IMR-90 (cell line): Measurements from ENCODE around the gene RGL4. TPM values are rescaled to one million over a fixed set of nuclear protein-coding genes. Genes with fewer than 3 reads are reported as not detected.
A peak's percentile ranks its signal among the peaks of the same experiment; 100 is the strongest.

Experiments used
- ATAC-seq: fragments of 200-7000 bp; cut with Tn5 transposase; 2 replicates; pipeline ENCODE4 v1.9.1; 2020; ENCODE audit warnings: low read depth, mild to moderate bottlenecking, moderate library complexity
- BruUV-seq: library from RNA; stranded (reverse); fragments of 400-500 nt; replicated peaks from 2 replicates; lab custom pipeline; 2021; lab: Mats Ljungman, UMichigan
- CTCF ChIA-PET: fragments of 300-600 bp; formaldehyde crosslinking; extraction: SDS; loops from one replicate; lab custom pipeline; 2021; ENCODE audit warnings: antibody characterized with exemption; lab: Yijun Ruan, JAX
- POLR2A ChIA-PET: fragments of 300-600 bp; sonication (Branson Sonifier 250); formaldehyde crosslinking; loops from one replicate; lab custom pipeline; 2022; ENCODE audit warnings: antibody characterized with exemption; ENCODE audit not compliant: unreplicated experiment; lab: Charles Lee
- DNase-seq: peaks from one replicate; pipeline ENCODE4 v3.0.0; 2013
- H2AFZ ChIP-seq: replicated peaks from 2 replicates; pipeline ENCODE3; 2013; ENCODE audit warnings: low read length, mild to moderate bottlenecking; ENCODE audit not compliant: poor library complexity
- H2AK5ac ChIP-seq: 2 replicates; pipeline ENCODE4 v1.6.1; 2013; ENCODE audit warnings: low read depth, low read length, inconsistent platforms
- H2AK9ac ChIP-seq: replicated peaks from 2 replicates; pipeline ENCODE3; 2013; ENCODE audit warnings: mild to moderate bottlenecking, low read depth, low read length, moderate library complexity; ENCODE audit not compliant: poor library complexity
- H2BK120ac ChIP-seq: 2 replicates; pipeline ENCODE4 v1.6.1; 2013; ENCODE audit warnings: low read depth, low read length, inconsistent platforms
- H2BK15ac ChIP-seq: 3 replicates; pipeline ENCODE4 v1.6.1; 2013; ENCODE audit warnings: low read depth, low read length, inconsistent platforms
- H2BK20ac ChIP-seq: 2 replicates; pipeline ENCODE4 v1.6.1; 2013; ENCODE audit warnings: low read depth, mild to moderate bottlenecking, inconsistent platforms, low read length, moderate library complexity
- H2BK5ac ChIP-seq: 2 replicates; pipeline ENCODE4 v1.6.1; 2013; ENCODE audit warnings: mild to moderate bottlenecking, low read depth, low read length, inconsistent platforms; ENCODE audit not compliant: poor library complexity, severe bottlenecking
- H3K14ac ChIP-seq: replicated peaks from 2 replicates; pipeline ENCODE4 v1.6.1; 2013; ENCODE audit warnings: low read depth, low read length, inconsistent platforms
- H3K18ac ChIP-seq: 2 replicates; pipeline ENCODE4 v1.6.1; 2013; ENCODE audit warnings: low read depth, low read length, control low read depth
- H3K23ac ChIP-seq: 2 replicates; pipeline ENCODE4 v1.6.1; 2013; ENCODE audit warnings: low read depth, low read length, inconsistent platforms
- H3K27ac ChIP-seq: 2 replicates; pipeline ENCODE4 v1.5.1; 2013; ENCODE audit warnings: mild to moderate bottlenecking, control low read depth, low read length; ENCODE audit not compliant: insufficient read depth
- H3K27me3 ChIP-seq: 2 replicates; pipeline ENCODE4 v1.6.1; 2013; ENCODE audit warnings: low read length; ENCODE audit not compliant: control insufficient read depth, insufficient read depth
- H3K36me3 ChIP-seq: 2 replicates; pipeline ENCODE4 v1.6.1; 2013; ENCODE audit warnings: low read length, mixed read lengths; ENCODE audit not compliant: control insufficient read depth, insufficient read depth
- H3K4ac ChIP-seq: 2 replicates; pipeline ENCODE4 v1.6.1; 2013; ENCODE audit warnings: low read depth, low read length, inconsistent platforms
- H3K4me1 ChIP-seq: 2 replicates; pipeline ENCODE4 v1.6.1; 2013; ENCODE audit warnings: low read length, mixed read lengths; ENCODE audit not compliant: control insufficient read depth, insufficient read depth
- H3K4me2 ChIP-seq: 2 replicates; pipeline ENCODE4 v1.6.1; 2013; ENCODE audit warnings: low read depth, mild to moderate bottlenecking, control low read depth, low read length, moderate library complexity
- H3K4me3 ChIP-seq: 2 replicates; pipeline ENCODE4 v1.5.1; 2013; ENCODE audit warnings: low read depth, mild to moderate bottlenecking, control low read depth, low read length, moderate library complexity; ENCODE audit not compliant: insufficient read depth
- H3K56ac ChIP-seq: 2 replicates; pipeline ENCODE4 v1.6.1; 2013; ENCODE audit warnings: low read length, inconsistent platforms; ENCODE audit not compliant: insufficient read depth; ENCODE audit errors: extremely low read depth
- H3K79me1 ChIP-seq, 2 experiments: 2 replicates each; pipeline ENCODE4 v1.6.1; 2013; ENCODE audit warnings: low read length in 2 of 2, inconsistent platforms in 1 of 2, low read depth in 1 of 2
- H3K9ac ChIP-seq: 2 replicates; pipeline ENCODE4 v1.6.1; 2013; ENCODE audit warnings: low read depth, low read length, control low read depth
- H3K9me1 ChIP-seq: 2 replicates; pipeline ENCODE4 v1.6.1; 2013; ENCODE audit warnings: low read length, inconsistent platforms; ENCODE audit not compliant: insufficient read depth
- H3K9me3 ChIP-seq: 2 replicates; pipeline ENCODE4 v1.6.1; 2013; ENCODE audit warnings: low read length; ENCODE audit not compliant: control insufficient read depth, insufficient read depth
- H4K20me1 ChIP-seq: 2 replicates; pipeline ENCODE4 v1.6.1; 2013; ENCODE audit warnings: low read length, inconsistent platforms; ENCODE audit not compliant: insufficient read depth
- H4K5ac ChIP-seq: 2 replicates; pipeline ENCODE4 v1.6.1; 2013; ENCODE audit warnings: mild to moderate bottlenecking, low read depth, low read length, control low read depth
- H4K8ac ChIP-seq, 2 experiments: 2 replicates each; pipeline ENCODE4 v1.6.1; 2013; ENCODE audit warnings: low read depth in 2 of 2, low read length in 2 of 2, control low read depth in 1 of 2, inconsistent platforms in 1 of 2
- H4K91ac ChIP-seq: 2 replicates; pipeline ENCODE4 v1.6.1; 2013; ENCODE audit warnings: low read depth, low read length, inconsistent platforms; ENCODE audit not compliant: insufficient read depth
- BHLHE40 ChIP-seq: fragments of 150-350 bp; IDR thresholded peaks from 2 replicates; pipeline ENCODE4 v1.6.1; 2016; ENCODE audit warnings: mild to moderate bottlenecking, low read depth, low read length
- FOS ChIP-seq: fragments of 150-350 bp; IDR thresholded peaks from 2 replicates; pipeline ENCODE4 v1.6.1; 2016; ENCODE audit warnings: low read depth, low read length
- WGBS, 2 experiments: methylation state at CpG; one replicate each; pipeline versions ENCODE4 v1.1.5 to v1.1.7; 2013; ENCODE audit warnings: missing lambda C conversion rate in 2 of 2; ENCODE audit not compliant: insufficient read length in 1 of 2; ENCODE audit errors: extremely low coverage in 2 of 2; 5-methylcytosine and 5-hydroxymethylcytosine counted together
- dilution Hi-C: fragments of 300-500 bp; cut with HindIII; formaldehyde crosslinking; loops from one replicate; pipeline ENCODE4 v1.14.3; 2018; ENCODE audit warnings: low sequenced_read_pairs; ENCODE audit not compliant: unreplicated experiment
- in situ Hi-C: fragments of 300-500 bp; cut with MboI; formaldehyde crosslinking; loops from 3 replicates; pipeline ENCODE4 v1.14.3; 2019; ENCODE audit warnings: low sequenced_read_pairs, inconsistent platforms, mixed read lengths
- intact Hi-C: fragments of 100-400 bp; cut with micrococcal nuclease; formaldehyde crosslinking; loops from 2 replicates; pipeline ENCODE4 v1.10.0; 2022
- polyA plus RNA-seq, 3 experiments: library from polyadenylated mRNA; depleted of rRNA; stranded (reverse); fragments of >200 nt; gene quantifications; 2 replicates each; pipeline ENCODE4 v1.2.3, GENCODE V29; 2012; ENCODE audit warnings: low replicate concordance in 1 of 3
- total RNA-seq: library from RNA; depleted of rRNA; stranded (reverse); fragments of >200 nt; gene quantifications from 2 replicates; pipeline ENCODE4 v1.2.3, GENCODE V29; 2012

RGL4 gene
- total and polyA plus RNA-seq, 2 of the 4 experiments (the other 2 are of a cell fraction) = not detected

DNA sequence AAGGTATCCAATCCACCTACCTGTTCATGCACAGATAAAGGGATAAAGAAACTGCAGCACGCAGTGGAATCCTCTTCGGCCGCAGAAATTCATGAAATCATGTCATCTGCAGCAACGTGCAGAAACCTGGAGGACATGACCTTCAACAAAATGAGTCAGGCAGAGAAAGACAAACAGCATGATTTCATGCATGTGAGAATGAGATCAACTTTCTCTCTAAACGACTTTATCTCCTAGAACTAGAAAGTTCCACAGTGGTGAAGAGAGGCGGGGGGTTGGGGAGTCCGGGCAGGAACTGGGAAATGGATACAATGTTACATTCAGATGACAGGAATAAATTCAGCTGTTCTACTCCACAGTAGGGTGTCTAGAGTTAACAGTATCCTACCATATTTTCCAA is 9.9 kb downstream of the RGL4 start:
- intact Hi-C loops = loop anchor here (5.0 kb wide), 1 partner anchor 33 kb away; no protein-coding TSS in a partner anchor
- Histone ChIP-seq H3K56ac (no peak overlapping the region), H2BK15ac (no peak overlapping the region), H3K4me3 (no peak overlapping the region), H3K4me2 (0 out of 2 replicates have a peak overlapping the region, but pooled peaks have one; percentile 5), H4K91ac (no peak overlapping the region), H2AFZ (no peak overlapping the region), H2AK5ac (no peak overlapping the region), H3K9me3 (no peaks in the 10 kb centered on the region), H3K9ac (no peak overlapping the region), H3K36me3 (peaks cover 17% of the 10 kb centered on the region), H3K4me1 (peaks cover 15% of the 10 kb centered on the region), H3K4ac (no peak overlapping the region), H4K20me1 (peaks cover 13% of the 10 kb centered on the region; the same call in 1 of the 2 replicates), H2BK20ac (no peak overlapping the region), H2BK5ac (no peak overlapping the region), H4K8ac (no peak overlapping the region), H3K27me3 (no peaks in the 10 kb centered on the region), H3K27ac (no peak overlapping the region), H3K9me1 (peaks cover 17% of the 10 kb centered on the region), H3K18ac (no peak overlapping the region), H2AK9ac (no peak overlapping the region), H3K79me1 (peaks cover 36 to 51% of the 10 kb centered on the region in 2 experiments), H3K14ac (no peak overlapping the region), H3K23ac (no peak overlapping the region), H2BK120ac (no peak overlapping the region), H4K5ac (no peak overlapping the region)
- ChIA-PET POLR2A (no interaction called here), CTCF (no interaction called here)
- dilution Hi-C loops = no loop called here
- ATAC-seq = peak; percentile 10; the same call in 1 of the 2 replicates
- no TSS peak for BruUV-seq
- in situ Hi-C loops = no loop called here
- peak; percentile 64 for DNase-seq
- WGBS, 2 experiments = no CpG with 5 or more reads among the region's 7 CpGs
- TF ChIP-seq BHLHE40 (peak; percentile 55; the same call in 1 of the 2 replicates), FOS (no peak)
